Measurements from ENCODE around the gene FHOD3. TPM values are rescaled to one million over a fixed set of nuclear protein-coding genes. Genes with fewer than 3 reads are reported as not detected.

The FHOD3 gene
- total and polyA plus RNA-seq, 2 of the 4 experiments (the other 2 are of a cell fraction), result 14.6 to 16.0 TPM

DNA sequence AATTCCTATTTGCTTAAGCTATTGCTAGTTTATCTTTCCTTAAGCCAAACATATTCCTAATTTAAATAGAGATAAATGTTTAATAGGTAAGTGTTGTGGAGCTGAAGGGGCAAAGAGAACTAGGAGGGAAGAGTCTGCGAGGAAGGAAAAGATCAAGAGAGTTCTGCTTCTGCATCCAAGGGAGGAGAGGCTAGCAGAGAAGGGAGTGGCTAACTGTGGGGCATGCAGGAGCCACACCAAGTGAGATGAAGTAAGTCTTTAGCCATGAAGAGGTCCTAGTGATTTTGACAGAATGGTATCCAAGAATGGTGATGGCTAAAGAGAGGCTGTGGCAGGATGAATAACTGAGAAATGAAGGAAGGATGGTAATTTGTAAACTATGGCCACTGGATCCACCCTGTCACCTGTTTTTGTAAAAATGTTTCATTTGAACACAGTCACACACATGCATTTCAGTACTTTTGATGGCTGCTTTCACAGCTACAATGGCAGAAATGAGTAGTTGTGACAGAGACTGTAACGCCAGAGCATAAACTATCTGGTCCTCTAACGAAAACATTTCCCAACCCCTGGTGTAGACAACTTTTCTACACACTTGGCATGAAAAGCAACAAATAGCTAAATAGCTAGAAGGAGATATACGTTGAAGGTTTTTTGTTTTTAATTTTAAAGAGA, 515.7 kb downstream of the FHOD3 start:
- peaks cover 17% of the 10 kb centered on the region for H3K4me1 ChIP-seq (ENCODE audit: control insufficient read depth, insufficient read depth, low read length)
- H3K56ac ChIP-seq (ENCODE audit: extremely low read depth, insufficient read depth, low read length), result no peak overlapping the region
- ChIA-PET POLR2A (ENCODE audit: unreplicated experiment) (no interaction called here), CTCF (no interaction called here)
- no peak overlapping the region for H2BK120ac ChIP-seq (ENCODE audit: low read depth, low read length)
- H4K5ac ChIP-seq (ENCODE audit: low read depth, low read length), result no peak overlapping the region
- H3K4me3 ChIP-seq (ENCODE audit: insufficient read depth, low read depth, low read length), result no peak overlapping the region
- H4K91ac ChIP-seq (ENCODE audit: insufficient read depth, low read depth, low read length), result no peak overlapping the region
- in situ Hi-C loops (cut with MboI; ENCODE audit: low sequenced_read_pairs) (no loop called here), intact Hi-C loops (cut with micrococcal nuclease) (no loop called here), dilution Hi-C loops (cut with HindIII; ENCODE audit: low sequenced_read_pairs, unreplicated experiment) (no loop called here)
- H3K27ac ChIP-seq (ENCODE audit: insufficient read depth, low read length), result no peak overlapping the region
- no peak overlapping the region for H3K18ac ChIP-seq (ENCODE audit: low read depth, low read length)
- WGBS, 2 experiments (ENCODE audit: extremely low coverage in 2 of 2, insufficient read length in 1 of 2), result 83 to 100% methylated on average over 1 of the region's 4 CpGs
- H2BK20ac ChIP-seq (ENCODE audit: low read depth, low read length), result no peak overlapping the region
- H3K23ac ChIP-seq (ENCODE audit: low read depth, low read length), result no peak overlapping the region
- H4K20me1 ChIP-seq (ENCODE audit: insufficient read depth, low read length), result peaks cover 2% of the 10 kb centered on the region; the same call in 1 of the 2 replicates
- H4K8ac ChIP-seq (ENCODE audit: low read depth in 2 of 2, low read length in 2 of 2), result no peak overlapping the region
- H2BK5ac ChIP-seq (ENCODE audit: low read depth, low read length, poor library complexity, severe bottlenecking), result no peak overlapping the region
- H2AK9ac ChIP-seq (replicated peaks; ENCODE audit: low read depth, low read length, poor library complexity), result no peak overlapping the region
- no peaks in the 10 kb centered on the region for H3K9me3 ChIP-seq (ENCODE audit: control insufficient read depth, insufficient read depth, low read length)
- H3K27me3 ChIP-seq (ENCODE audit: control insufficient read depth, insufficient read depth, low read length), result no peaks in the 10 kb centered on the region
- peaks cover 6% of the 10 kb centered on the region for H3K9me1 ChIP-seq (ENCODE audit: insufficient read depth, low read length)
- TF ChIP-seq NFE2L2 (IDR thresholded peaks at IDR 0.05; ENCODE audit: low read depth, low read length), result no peak
- TF ChIP-seq, protein P1, sequence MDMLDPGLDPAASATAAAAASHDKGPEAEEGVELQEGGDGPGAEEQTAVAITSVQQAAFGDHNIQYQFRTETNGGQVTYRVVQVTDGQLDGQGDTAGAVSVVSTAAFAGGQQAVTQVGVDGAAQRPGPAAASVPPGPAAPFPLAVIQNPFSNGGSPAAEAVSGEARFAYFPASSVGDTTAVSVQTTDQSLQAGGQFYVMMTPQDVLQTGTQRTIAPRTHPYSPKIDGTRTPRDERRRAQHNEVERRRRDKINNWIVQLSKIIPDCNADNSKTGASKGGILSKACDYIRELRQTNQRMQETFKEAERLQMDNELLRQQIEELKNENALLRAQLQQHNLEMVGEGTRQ (IDR thresholded peaks at IDR 0.05; ENCODE audit: low read depth, low read length), result no peak
- TF ChIP-seq SMC3 (IDR thresholded peaks at IDR 0.05; ENCODE audit: low read depth, low read length), result no peak
- TF ChIP-seq POLR2A (IDR thresholded peaks at IDR 0.05; ENCODE audit: low read depth, low read length), result no peak
- TF ChIP-seq FOS (IDR thresholded peaks at IDR 0.05; ENCODE audit: low read depth, low read length), result no peak
- no peak for TF ChIP-seq RFX5 (IDR thresholded peaks at IDR 0.05; ENCODE audit: low read depth, low read length)
- TF ChIP-seq RCOR1 (IDR thresholded peaks at IDR 0.05; ENCODE audit: insufficient replicate concordance, low read length), result no peak
- no peak for TF ChIP-seq BHLHE40 (IDR thresholded peaks at IDR 0.05; ENCODE audit: low read depth, low read length)
- TF ChIP-seq CEBPB (IDR thresholded peaks at IDR 0.05; ENCODE audit: low read depth, low read length), result no peak
- no peak for TF ChIP-seq RAD21 (IDR thresholded peaks at IDR 0.05; ENCODE audit: low read length)
- no peak overlapping the region for H3K4ac ChIP-seq (ENCODE audit: low read depth, low read length)
- H3K9ac ChIP-seq (ENCODE audit: low read depth, low read length), result no peak overlapping the region
- H3K36me3 ChIP-seq (ENCODE audit: control insufficient read depth, insufficient read depth, low read length), result peaks cover 11% of the 10 kb centered on the region
- BruUV-seq (replicated peaks), result no TSS peak
- no peak overlapping the region for H3K4me2 ChIP-seq (ENCODE audit: low read depth, low read length)
- DNase-seq (no peak), ATAC-seq (ENCODE audit: low read depth) (no peak)
- H2AFZ ChIP-seq (replicated peaks; ENCODE audit: low read length, poor library complexity), result no peak overlapping the region
- H3K14ac ChIP-seq (replicated peaks; ENCODE audit: low read depth, low read length), result no peak overlapping the region
- no peak overlapping the region for H2AK5ac ChIP-seq (ENCODE audit: low read depth, low read length)
- peaks cover 4 to 20% of the 10 kb centered on the region in 2 experiments; a peak in 3 of 4 replicates for H3K79me1 ChIP-seq (ENCODE audit: low read depth in 1 of 2, low read length in 2 of 2)
- no peak overlapping the region for H2BK15ac ChIP-seq (ENCODE audit: low read depth, low read length)

Data from IMR-90 (cell line).